ENCODE results near the gene C15orf62.
A peak's percentile ranks its signal among the peaks of the same experiment; 100 is the strongest.

The C15orf62 gene

DNA sequence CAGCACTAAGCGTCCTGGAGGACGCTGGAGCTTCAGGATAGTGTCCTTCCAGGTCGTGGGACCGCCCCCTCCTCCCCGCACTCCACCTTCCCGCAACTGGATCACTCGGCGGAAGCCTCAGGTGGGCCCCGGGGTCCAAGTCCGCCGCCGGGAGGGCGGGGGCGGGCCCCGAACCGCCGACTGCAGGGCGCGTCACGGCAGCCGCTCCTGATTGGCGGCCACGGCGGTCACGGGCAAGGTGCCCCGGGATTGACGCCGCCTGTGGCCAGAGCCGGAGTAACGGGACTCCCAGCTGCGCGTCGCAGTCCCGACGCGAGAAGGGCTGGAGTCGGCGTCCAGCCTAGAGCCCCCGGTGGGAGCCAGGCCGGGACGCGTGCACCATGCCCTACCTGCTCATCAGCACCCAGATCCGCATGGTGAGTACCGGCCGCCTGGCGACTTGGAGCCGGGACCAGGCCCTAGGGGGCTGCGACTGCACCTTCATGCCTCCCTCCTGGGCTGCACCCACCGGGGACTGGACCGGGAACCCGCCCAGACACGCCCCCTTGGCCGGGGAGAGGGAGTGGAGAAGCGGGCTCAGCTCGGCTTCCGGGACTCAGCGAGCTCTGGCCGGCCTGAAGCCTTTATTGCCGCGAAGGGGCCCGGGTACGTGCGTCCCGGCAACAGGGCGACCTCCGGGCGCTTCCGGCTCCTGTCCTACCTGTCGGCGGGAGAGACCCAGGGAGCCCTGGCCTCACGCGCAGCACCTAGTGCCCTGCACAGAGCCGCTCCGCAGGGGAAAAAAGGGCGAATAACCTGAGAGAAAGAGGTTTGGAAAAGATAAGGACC, 5.8 kb upstream of the C15orf62 start, which contains the start of gene GCHFR:
TSS of gene GCHFR (plus strand) at position 268 of the 828 bp plus-strand sequence. CDS start at position 381, 113 bp downstream.
- peak within 1 kb of the TSS; percentile 45 for H3K4me3 ChIP-seq (ENCODE audit: low read depth, low read length)
- TF ChIP-seq, protein P1, sequence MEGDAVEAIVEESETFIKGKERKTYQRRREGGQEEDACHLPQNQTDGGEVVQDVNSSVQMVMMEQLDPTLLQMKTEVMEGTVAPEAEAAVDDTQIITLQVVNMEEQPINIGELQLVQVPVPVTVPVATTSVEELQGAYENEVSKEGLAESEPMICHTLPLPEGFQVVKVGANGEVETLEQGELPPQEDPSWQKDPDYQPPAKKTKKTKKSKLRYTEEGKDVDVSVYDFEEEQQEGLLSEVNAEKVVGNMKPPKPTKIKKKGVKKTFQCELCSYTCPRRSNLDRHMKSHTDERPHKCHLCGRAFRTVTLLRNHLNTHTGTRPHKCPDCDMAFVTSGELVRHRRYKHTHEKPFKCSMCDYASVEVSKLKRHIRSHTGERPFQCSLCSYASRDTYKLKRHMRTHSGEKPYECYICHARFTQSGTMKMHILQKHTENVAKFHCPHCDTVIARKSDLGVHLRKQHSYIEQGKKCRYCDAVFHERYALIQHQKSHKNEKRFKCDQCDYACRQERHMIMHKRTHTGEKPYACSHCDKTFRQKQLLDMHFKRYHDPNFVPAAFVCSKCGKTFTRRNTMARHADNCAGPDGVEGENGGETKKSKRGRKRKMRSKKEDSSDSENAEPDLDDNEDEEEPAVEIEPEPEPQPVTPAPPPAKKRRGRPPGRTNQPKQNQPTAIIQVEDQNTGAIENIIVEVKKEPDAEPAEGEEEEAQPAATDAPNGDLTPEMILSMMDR (IDR thresholded peaks at IDR 0.05; ENCODE audit: low read depth, low read length): peak; percentile 8
- in situ Hi-C loops (cut with HindIII; ENCODE audit: low sequenced_read_pairs): no loop called here
- DNase-seq (ENCODE audit: low read depth, low spot score): peak; percentile 64

DNA sequence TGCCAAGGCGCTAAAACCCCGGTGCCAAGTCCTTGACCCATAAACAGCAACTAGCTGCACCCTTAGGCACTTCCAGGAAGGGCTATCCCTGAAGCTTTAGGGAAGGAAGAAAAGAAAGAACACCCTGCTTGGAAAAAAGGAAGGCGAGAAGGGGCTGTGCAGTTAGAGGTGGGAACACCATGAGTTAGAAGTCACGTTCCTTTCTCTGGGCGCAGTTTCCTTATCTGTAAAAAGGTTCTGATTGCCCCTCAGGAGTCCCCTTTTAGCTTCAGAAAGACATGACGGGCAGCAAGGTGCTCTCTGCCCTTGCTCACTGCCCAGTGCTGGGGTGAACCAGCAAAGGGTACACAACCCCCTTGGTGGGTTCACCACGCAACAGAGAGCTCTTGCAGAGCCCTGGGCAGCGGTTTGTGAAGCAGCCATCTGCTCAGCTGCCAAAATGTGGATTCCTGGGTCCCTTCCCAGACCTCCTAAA, 5.1 kb upstream of the C15orf62 start:
- in situ Hi-C loops (cut with HindIII; ENCODE audit: low sequenced_read_pairs): no loop called here
- TF ChIP-seq, protein P1 (IDR thresholded peaks at IDR 0.05; ENCODE audit: low read depth, low read length): no peak
- peak overlapping the region; percentile 45 for H3K4me3 ChIP-seq (ENCODE audit: low read depth, low read length)
- no peak for DNase-seq (ENCODE audit: low read depth, low spot score)

DNA sequence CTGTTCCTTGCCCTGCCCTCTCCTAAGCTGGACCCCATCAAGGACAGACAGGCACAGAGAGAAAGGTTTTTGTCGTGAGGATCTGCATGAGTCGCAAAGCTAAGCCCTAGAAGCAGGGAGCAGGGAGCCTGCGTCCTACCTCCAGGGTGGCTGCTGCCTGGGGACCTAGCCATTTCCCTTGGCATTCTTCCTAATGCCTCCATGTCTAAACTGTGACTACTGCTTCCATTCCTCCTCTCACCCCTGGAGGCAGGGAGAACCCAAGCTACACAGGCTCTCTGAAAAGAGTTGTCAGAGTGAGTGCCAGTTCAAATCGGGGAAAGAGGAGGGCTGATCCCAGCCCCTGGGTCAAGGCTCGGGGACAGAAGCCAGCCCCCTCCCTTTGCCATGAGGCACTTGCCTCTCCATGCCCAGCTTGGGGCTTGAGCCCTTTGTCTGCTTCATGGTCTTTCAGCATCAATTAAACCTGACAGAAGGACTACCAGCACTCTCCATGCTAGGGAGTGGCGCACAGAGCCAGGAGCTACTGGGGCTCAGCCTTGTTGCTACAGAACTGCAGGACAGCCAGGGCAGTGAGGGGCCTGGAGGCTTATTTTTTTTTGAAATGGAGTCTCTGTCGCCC, 3.5 kb upstream of the C15orf62 start:
- no peak overlapping the region for H3K4me3 ChIP-seq (ENCODE audit: low read depth, low read length)
- TF ChIP-seq, protein P1 (IDR thresholded peaks at IDR 0.05; ENCODE audit: low read depth, low read length): no peak

DNA sequence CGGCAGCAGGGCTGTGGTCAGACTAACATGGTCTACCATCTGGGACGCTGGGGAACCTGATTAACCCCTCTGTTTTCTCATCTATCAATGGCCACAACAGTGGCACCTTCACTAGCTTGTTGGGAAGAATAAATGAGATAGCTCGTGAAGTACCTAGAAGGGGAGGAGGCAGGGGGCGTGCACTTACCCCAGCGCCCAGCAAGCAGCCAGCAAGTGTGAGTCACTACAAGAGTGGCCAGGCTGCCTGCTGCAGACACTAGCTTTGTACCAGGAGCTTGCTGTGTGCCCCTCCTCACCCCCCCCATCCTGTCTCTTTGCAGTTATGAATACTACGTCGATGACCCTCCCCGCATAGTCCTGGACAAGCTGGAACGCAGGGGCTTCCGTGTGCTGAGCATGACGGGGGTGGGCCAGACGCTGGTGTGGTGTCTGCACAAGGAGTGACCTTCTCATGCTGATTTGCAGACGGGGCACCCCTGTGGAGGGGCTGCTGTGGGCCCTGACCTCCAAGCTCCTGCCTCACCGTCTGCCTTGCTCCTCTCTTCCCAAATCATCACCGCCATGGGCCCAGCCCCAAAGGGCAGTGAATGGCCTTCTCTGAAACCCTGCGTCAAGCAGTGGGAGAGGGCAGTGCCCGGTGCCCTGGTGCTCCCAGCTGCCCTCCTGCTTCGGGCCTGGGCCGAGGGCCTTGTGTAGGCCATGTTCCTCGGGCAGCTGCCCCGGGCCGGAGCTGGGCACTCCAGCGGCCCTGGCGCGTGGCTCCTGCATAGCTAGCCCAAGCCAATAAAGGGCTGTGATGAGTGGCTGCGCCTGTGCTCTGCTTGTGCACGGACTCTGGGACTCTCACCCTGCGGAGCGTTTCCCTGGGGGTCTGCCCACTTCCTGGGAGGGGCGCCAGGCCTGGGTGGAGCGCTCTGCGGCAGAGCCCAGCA, 2.6 kb upstream of the C15orf62 start:
- peak; percentile 79 for DNase-seq (ENCODE audit: low read depth, low spot score)
- in situ Hi-C loops (cut with HindIII; ENCODE audit: low sequenced_read_pairs): no loop called here
- TF ChIP-seq, protein P1 (IDR thresholded peaks at IDR 0.05; ENCODE audit: low read depth, low read length): no peak
- H3K4me3 ChIP-seq (ENCODE audit: low read depth, low read length): no peak overlapping the region

More for the DNA sequence above, 3.5 kb upstream of the C15orf62 start:
- DNase-seq (ENCODE audit: low read depth, low spot score): peak; percentile 29
- in situ Hi-C loops (cut with HindIII; ENCODE audit: low sequenced_read_pairs): no loop called here

DNA sequence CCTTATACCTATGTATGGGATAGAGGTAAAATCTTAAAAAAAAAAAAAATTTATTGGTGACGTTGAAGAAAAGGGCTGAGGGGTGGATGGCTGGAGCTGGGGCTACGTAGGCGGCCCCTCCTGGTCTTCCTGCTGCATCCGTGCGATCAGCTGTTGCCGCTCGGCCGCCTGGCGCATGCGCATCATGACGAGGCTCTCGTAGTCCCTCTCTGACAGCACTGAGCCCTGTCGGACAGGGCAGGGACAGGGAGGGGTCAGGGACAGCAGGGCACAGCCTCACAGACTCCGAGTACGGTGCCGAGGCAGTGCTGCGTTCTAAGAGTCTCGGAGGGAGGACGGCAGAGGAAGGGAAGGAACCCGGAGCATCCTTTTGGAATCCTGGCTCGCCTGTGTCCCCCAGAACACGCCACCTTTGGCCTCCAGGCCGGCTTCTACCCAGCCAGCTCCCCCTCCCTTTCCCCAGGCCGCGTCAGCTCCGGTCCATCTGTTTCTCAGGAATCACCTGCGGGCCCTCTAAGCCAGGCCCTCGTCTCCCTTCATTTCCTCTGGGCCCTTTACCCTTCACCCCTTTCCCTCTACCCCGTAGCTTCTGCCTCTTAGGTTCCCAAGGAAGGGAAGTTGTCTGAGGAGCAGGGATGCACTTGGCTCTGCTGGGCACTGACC, 1.8 kb upstream of the C15orf62 start:
- in situ Hi-C loops (cut with HindIII; ENCODE audit: low sequenced_read_pairs): no loop called here
- no peak overlapping the region for H3K4me3 ChIP-seq (ENCODE audit: low read depth, low read length)
- no peak for DNase-seq (ENCODE audit: low read depth, low spot score)
- TF ChIP-seq, protein P1 (IDR thresholded peaks at IDR 0.05; ENCODE audit: low read depth, low read length): no peak
